ENCODE data around the gene CCND1.
A peak's percentile ranks its signal among the peaks of the same experiment; 100 is the strongest.

The CCND1 gene

GRCh38 chr11:69648679-69649575, 8.0 kb downstream of the CCND1 start:
- in situ Hi-C loops (cut with HindIII; ENCODE audit: low pct_ligation_motif_present, low pct_unique_long_range_greater_than_20kb, low sequenced_read_pairs), result no loop called here
- DNase-seq, result no peak

DNA sequence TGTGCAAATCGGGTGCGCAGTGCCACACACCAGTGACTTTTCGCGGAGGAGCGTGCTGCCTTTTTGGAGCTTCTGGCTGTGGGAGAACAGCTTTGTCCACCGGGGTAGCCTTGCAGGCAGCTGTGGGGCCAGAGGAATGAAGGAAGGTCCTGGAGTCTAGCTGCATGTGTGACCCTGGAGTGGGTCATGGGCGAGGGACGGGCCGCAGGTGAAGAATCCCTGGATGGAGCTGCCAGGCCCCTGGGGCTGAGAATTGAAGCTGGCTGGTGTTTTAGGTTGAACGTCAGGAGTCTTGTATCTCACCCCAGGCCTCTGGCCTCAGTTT, 8.6 kb downstream of the CCND1 start:
- no peak for DNase-seq
- in situ Hi-C loops (cut with HindIII; ENCODE audit: low pct_ligation_motif_present, low pct_unique_long_range_greater_than_20kb, low sequenced_read_pairs), result no loop called here

GRCh38 chr11:69650081-69650831, 9.3 kb downstream of the CCND1 start:
- in situ Hi-C loops (cut with HindIII; ENCODE audit: low pct_ligation_motif_present, low pct_unique_long_range_greater_than_20kb, low sequenced_read_pairs), result loop anchor here (25.0 kb wide), 1 partner anchor 538 kb away; no protein-coding TSS in a partner anchor
- DNase-seq, result no peak

DNA sequence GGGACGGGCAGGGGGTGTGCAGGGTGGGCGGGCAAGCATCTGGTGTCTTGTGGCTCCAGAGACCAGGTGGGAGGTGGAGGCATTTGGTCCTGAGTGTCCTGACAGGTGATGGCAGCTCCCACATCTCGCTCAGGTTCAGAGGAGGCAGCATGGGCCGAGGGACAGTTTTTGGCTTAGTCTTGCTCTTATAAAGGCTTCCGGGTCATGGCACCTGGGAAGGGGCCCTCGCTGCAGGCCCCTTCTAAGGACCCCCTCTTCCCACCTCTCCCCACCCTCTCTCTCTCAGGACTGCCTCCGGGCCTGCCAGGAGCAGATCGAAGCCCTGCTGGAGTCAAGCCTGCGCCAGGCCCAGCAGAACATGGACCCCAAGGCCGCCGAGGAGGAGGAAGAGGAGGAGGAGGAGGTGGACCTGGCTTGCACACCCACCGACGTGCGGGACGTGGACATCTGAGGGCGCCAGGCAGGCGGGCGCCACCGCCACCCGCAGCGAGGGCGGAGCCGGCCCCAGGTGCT, 9.9 kb downstream of the CCND1 start:
- in situ Hi-C loops (cut with HindIII; ENCODE audit: low pct_ligation_motif_present, low pct_unique_long_range_greater_than_20kb, low sequenced_read_pairs), result loop anchor here (25.0 kb wide), 1 partner anchor 539 kb away; no protein-coding TSS in a partner anchor
- DNase-seq, result no peak

DNA sequence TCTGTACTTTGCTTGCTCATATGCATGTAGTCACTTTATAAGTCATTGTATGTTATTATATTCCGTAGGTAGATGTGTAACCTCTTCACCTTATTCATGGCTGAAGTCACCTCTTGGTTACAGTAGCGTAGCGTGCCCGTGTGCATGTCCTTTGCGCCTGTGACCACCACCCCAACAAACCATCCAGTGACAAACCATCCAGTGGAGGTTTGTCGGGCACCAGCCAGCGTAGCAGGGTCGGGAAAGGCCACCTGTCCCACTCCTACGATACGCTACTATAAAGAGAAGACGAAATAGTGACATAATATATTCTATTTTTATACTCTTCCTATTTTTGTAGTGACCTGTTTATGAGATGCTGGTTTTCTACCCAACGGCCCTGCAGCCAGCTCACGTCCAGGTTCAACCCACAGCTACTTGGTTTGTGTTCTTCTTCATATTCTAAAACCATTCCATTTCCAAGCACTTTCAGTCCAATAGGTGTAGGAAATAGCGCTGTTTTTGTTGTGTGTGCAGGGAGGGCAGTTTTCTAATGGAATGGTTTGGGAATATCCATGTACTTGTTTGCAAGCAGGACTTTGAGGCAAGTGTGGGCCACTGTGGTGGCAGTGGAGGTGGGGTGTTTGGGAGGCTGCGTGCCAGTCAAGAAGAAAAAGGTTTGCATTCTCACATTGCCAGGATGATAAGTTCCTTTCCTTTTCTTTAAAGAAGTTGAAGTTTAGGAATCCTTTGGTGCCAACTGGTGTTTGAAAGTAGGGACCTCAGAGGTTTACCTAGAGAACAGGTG, 11.1 kb downstream of the CCND1 start:
- in situ Hi-C loops (cut with HindIII; ENCODE audit: low pct_ligation_motif_present, low pct_unique_long_range_greater_than_20kb, low sequenced_read_pairs), result loop anchor here (25.0 kb wide), 1 partner anchor 540 kb away; no protein-coding TSS in a partner anchor
- no peak for DNase-seq

DNA sequence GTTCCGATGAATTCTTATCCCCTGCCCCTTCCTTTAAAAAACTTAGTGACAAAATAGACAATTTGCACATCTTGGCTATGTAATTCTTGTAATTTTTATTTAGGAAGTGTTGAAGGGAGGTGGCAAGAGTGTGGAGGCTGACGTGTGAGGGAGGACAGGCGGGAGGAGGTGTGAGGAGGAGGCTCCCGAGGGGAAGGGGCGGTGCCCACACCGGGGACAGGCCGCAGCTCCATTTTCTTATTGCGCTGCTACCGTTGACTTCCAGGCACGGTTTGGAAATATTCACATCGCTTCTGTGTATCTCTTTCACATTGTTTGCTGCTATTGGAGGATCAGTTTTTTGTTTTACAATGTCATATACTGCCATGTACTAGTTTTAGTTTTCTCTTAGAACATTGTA, 12.0 kb downstream of the CCND1 start:
- DNase-seq, result no peak
- in situ Hi-C loops (cut with HindIII; ENCODE audit: low pct_ligation_motif_present, low pct_unique_long_range_greater_than_20kb, low sequenced_read_pairs), result loop anchor here (25.0 kb wide), 1 partner anchor 541 kb away; no protein-coding TSS in a partner anchor

DNA sequence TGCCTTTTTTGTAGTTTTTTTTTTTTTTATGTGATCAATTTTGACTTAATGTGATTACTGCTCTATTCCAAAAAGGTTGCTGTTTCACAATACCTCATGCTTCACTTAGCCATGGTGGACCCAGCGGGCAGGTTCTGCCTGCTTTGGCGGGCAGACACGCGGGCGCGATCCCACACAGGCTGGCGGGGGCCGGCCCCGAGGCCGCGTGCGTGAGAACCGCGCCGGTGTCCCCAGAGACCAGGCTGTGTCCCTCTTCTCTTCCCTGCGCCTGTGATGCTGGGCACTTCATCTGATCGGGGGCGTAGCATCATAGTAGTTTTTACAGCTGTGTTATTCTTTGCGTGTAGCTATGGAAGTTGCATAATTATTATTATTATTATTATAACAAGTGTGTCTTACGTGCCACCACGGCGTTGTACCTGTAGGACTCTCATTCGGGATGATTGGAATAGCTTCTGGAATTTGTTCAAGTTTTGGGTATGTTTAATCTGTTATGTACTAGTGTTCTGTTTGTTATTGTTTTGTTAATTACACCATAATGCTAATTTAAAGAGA, 12.5 kb downstream of the CCND1 start:
- no peak for DNase-seq
- in situ Hi-C loops (cut with HindIII; ENCODE audit: low pct_ligation_motif_present, low pct_unique_long_range_greater_than_20kb, low sequenced_read_pairs), result loop anchor here (25.0 kb wide), 1 partner anchor 541 kb away; no protein-coding TSS in a partner anchor

GRCh38 chr11:69654001-69654659, 13.2 kb downstream of the CCND1 start:
- in situ Hi-C loops (cut with HindIII; ENCODE audit: low pct_ligation_motif_present, low pct_unique_long_range_greater_than_20kb, low sequenced_read_pairs), result loop anchor here (25.0 kb wide), 1 partner anchor 542 kb away; no protein-coding TSS in a partner anchor
- no peak for DNase-seq

GRCh38 chr11:69654660-69655478, 13.9 kb downstream of the CCND1 start:
- in situ Hi-C loops (cut with HindIII; ENCODE audit: low pct_ligation_motif_present, low pct_unique_long_range_greater_than_20kb, low sequenced_read_pairs), result loop anchor here (25.0 kb wide), 1 partner anchor 543 kb away; no protein-coding TSS in a partner anchor
- DNase-seq, result peak; percentile 34

DNA sequence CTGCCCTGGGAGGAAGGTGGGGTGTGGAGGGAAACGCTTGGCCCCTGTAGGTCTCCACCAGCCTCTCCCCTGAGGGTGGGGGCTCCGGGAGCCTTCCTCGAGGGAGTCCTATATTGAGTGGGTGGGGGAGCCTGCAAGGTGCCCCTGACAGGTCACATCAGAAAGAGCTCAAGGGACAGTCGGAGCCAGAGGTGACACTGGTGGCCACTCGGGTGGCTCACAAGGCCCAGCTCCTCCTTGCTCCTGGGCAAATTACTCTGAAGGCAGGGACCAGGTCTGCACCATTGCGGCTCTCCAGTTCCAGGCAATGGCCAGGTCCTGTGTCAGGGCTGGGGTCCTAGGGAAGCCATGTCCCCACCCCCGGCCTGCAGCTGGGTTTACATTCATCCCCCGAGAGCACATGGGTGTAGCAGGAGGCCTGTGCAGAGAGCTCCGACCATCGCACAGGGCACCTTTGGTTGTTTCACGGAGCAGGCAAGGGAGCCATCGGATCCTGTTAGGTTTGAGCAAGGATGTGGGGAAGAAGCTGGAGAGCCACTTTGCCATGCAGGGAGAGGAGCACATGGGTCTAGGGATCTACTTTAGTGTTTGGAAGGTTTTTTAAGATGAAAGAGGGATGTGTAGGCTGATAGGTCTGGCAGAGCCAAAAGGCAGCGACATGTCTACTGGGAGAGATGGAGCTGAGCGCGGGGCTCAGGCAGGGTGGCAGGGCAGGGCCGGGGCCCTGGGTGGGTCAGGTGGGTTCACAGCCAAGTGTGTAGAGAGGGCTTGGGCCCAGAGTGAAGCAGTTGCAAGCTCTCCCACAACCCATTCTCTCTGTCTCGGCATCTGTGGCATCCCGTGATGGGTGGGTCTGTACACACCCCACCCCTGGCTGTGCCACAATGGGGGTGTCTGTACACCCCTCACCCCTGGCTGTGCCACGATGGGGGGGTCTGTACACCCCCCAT, 14.8 kb downstream of the CCND1 start:
- no peak for DNase-seq
- in situ Hi-C loops (cut with HindIII; ENCODE audit: low pct_ligation_motif_present, low pct_unique_long_range_greater_than_20kb, low sequenced_read_pairs), result loop anchor here (25.0 kb wide), 1 partner anchor 543 kb away; no protein-coding TSS in a partner anchor

- no peak for DNase-seq
- in situ Hi-C loops (cut with HindIII; ENCODE audit: low pct_ligation_motif_present, low pct_unique_long_range_greater_than_20kb, low sequenced_read_pairs), result loop anchor here (25.0 kb wide), 1 partner anchor 544 kb away; no protein-coding TSS in a partner anchor
Measured at GRCh38 chr11:69656536-69657455, 15.8 kb downstream of the CCND1 start.

GRCh38 chr11:69657456-69657910, 16.5 kb downstream of the CCND1 start:
- in situ Hi-C loops (cut with HindIII; ENCODE audit: low pct_ligation_motif_present, low pct_unique_long_range_greater_than_20kb, low sequenced_read_pairs), result loop anchor here (25.0 kb wide), 1 partner anchor 545 kb away; no protein-coding TSS in a partner anchor
- DNase-seq, result no peak

DNA sequence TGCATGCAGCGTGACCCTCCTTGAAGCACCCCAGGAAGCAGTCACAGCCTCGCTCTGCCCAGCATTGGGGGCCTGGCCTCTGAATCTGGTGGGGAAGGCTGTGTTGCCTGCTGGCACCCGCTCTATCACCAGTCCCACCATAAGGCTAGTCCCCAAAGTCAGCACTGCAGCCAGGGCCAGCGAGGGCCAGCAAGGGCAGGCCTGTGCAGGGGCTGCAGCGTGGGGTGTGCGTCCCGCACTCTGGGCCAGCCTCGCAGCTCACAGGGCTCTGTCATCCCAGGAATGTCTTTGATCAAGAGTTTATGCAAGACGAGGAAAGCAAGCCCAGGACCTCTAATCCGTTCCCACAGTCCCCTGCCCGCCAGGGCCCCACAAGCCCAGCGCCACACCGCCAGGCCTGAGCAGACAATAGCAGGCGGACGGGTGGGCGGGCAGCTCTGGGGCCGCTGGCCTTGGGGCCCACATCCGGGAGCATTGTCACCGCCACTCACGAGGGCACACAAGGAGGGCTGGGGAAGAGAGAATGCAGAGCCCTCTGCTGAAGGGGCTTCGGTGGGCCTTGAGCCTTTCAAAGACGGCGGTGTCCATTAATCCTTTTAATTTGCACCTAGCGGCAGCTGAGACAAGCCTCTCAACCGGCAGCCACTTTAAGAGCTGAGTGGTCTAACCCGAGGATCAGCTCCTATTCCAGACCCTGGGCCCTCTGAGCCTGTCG, 17.1 kb downstream of the CCND1 start:
- in situ Hi-C loops (cut with HindIII; ENCODE audit: low pct_ligation_motif_present, low pct_unique_long_range_greater_than_20kb, low sequenced_read_pairs), result loop anchor here (25.0 kb wide), 1 partner anchor 546 kb away; no protein-coding TSS in a partner anchor
- no peak for DNase-seq

All from ACHN (cell line).